Measurements from ENCODE around the gene MYOM3. TPM values are rescaled to one million over a fixed set of nuclear protein-coding genes. Genes with fewer than 3 reads are reported as not detected.

MYOM3 gene
- polyA plus RNA-seq, 1 donor from 2014 or later, result not detected

DNA sequence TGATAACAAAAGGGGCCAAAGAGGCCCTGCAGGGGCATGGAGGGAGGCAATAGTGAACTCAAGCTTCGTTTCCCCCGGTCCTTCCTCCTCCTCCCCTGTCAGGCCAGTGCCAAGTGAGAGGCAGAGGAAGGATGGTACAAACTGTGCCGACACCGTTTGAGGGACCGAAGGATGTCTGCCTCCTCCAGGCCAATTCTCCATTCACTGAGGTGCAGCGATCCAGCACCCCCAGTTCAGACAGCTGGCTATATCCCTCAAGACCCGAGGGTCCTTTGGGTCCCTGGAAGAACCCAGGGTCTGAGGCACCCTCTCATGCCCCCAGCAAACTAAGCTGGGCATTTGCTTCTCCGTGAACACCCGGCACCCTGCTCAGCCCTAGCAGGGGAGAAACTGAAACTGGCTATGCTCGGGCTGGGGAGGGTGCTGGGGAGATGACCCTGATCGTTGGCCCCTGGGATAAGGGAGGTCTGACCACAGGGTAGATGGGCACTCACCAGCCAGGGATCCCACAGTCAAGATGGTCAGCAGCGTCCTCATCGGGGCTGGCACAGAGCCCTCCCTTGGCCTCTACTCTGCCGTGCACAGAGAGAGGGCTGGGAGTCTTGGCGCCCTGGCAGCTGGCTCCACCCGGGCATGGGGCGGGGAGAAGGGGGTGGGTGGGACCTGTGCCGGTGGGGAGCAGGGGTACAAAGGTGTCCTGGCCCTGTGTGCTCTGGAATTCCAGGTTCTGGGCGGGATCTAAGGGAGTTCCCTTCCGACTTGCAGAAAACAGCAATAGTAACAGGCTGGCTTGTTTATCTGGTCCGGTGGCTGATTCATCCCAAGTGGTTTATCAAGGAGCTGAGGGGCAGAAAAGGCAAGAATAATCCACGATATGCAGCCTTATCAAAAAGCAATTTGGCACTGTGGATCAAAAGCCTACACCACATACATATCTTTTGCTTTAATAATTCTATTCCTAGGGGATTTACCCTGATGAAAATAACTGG lies 30.9 kb upstream of the MYOM3 start, which contains the start of gene IL22RA1:
Gene IL22RA1, minus strand, starts transcription at position 595 of the 989 bp plus-strand sequence. Its CDS starts 58 bp downstream, at position 537.
- TF ChIP-seq MXI1 (conservative IDR thresholded peaks at IDR 0.05; ENCODE audit: poor library complexity, severe bottlenecking) (no peak), TAF1 (IDR thresholded peaks at IDR 0.05; ENCODE audit: low read depth) (no peak), SMC3 (conservative IDR thresholded peaks at IDR 0.05; ENCODE audit: poor library complexity) (no peak), RAD21 (conservative IDR thresholded peaks at IDR 0.05) (no peak)
- TF ChIP-seq, protein P1, sequence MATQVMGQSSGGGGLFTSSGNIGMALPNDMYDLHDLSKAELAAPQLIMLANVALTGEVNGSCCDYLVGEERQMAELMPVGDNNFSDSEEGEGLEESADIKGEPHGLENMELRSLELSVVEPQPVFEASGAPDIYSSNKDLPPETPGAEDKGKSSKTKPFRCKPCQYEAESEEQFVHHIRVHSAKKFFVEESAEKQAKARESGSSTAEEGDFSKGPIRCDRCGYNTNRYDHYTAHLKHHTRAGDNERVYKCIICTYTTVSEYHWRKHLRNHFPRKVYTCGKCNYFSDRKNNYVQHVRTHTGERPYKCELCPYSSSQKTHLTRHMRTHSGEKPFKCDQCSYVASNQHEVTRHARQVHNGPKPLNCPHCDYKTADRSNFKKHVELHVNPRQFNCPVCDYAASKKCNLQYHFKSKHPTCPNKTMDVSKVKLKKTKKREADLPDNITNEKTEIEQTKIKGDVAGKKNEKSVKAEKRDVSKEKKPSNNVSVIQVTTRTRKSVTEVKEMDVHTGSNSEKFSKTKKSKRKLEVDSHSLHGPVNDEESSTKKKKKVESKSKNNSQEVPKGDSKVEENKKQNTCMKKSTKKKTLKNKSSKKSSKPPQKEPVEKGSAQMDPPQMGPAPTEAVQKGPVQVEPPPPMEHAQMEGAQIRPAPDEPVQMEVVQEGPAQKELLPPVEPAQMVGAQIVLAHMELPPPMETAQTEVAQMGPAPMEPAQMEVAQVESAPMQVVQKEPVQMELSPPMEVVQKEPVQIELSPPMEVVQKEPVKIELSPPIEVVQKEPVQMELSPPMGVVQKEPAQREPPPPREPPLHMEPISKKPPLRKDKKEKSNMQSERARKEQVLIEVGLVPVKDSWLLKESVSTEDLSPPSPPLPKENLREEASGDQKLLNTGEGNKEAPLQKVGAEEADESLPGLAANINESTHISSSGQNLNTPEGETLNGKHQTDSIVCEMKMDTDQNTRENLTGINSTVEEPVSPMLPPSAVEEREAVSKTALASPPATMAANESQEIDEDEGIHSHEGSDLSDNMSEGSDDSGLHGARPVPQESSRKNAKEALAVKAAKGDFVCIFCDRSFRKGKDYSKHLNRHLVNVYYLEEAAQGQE (IDR thresholded peaks at IDR 0.05; ENCODE audit: borderline replicate concordance), result no peak
- Histone ChIP-seq H3K79me2 (replicated peaks; ENCODE audit: insufficient read depth, low read length) (no peaks in the 10 kb centered on the region), H4K20me1 (ENCODE audit: insufficient read depth) (no peaks in the 10 kb centered on the region), H3K36me3 (ENCODE audit: insufficient read depth, low read length) (no peaks in the 10 kb centered on the region), H3K4me2 (ENCODE audit: low read length) (no peak within 1 kb of the TSS), H3K9me2 (ENCODE audit: insufficient read depth, low read length) (no peaks in the 10 kb centered on the region), H3K9me3 (ENCODE audit: low read length) (no peaks in the 10 kb centered on the region), H3K27me3 (ENCODE audit: insufficient read depth, low read depth, low read length) (no peaks in the 10 kb centered on the region), H2AFZ (ENCODE audit: low read depth, low read length) (no peak within 1 kb of the TSS), H3F3A (ENCODE audit: insufficient read depth, low read length, poor library complexity, severe bottlenecking) (no peaks in the 10 kb centered on the region), H3K27ac (ENCODE audit: low read length) (no peak within 1 kb of the TSS), H3K4me3 (ENCODE audit: low read length) (no peak within 1 kb of the TSS), H3K9ac (ENCODE audit: low read length) (no peak within 1 kb of the TSS)

DNA sequence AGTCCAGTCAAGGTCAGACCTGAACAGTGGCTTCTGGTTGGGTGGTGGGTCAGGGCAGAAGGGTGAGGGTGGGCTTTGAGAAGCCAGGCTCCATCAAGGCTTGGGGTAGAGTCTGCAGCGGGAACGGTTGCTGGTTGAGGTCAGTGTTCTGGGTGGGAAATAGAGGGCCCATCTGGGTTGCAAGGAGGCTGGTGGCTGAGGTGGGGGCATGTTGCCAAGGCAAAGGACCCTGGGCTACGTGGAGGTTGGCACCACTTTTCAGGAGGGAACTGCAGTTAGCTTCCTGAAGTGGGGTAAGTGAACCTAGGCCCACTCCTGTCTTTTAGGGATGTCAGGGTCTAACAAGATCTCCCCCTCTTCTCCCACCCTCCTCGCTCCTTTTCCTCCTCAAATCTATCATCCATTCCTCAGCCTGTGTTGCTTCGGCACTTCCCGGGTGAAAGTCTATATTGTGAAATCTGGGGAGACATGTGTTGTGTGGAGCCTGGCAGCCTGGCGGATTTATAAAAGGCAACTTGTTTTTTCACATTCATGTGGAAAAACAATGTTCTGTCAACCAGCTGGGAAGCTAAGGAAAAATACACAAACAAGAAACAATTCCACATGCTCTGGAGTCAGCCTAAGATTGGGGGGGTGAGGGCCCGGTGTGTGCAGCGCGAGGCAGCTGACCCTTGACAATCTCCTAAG lies 29.5 kb upstream of the MYOM3 start:
- Histone ChIP-seq H3K9ac (ENCODE audit: low read length) (no peak overlapping the region), H4K20me1 (ENCODE audit: insufficient read depth) (no peaks in the 10 kb centered on the region), H3K4me3 (ENCODE audit: low read length) (no peak overlapping the region), H3K36me3 (ENCODE audit: insufficient read depth, low read length) (no peaks in the 10 kb centered on the region), H3K9me3 (ENCODE audit: low read length) (no peaks in the 10 kb centered on the region), H3F3A (ENCODE audit: insufficient read depth, low read length, poor library complexity, severe bottlenecking) (no peaks in the 10 kb centered on the region), H3K9me2 (ENCODE audit: insufficient read depth, low read length) (no peaks in the 10 kb centered on the region), H2AFZ (ENCODE audit: low read depth, low read length) (no peak overlapping the region), H3K27me3 (ENCODE audit: insufficient read depth, low read depth, low read length) (no peaks in the 10 kb centered on the region), H3K79me2 (replicated peaks; ENCODE audit: insufficient read depth, low read length) (no peaks in the 10 kb centered on the region), H3K4me2 (ENCODE audit: low read length) (no peak overlapping the region), H3K27ac (ENCODE audit: low read length) (no peak overlapping the region)
- TF ChIP-seq EZH2 (IDR thresholded peaks at IDR 0.05; ENCODE audit: borderline replicate concordance, insufficient read depth, low read length, poor library complexity, severe bottlenecking) (no peak), MXI1 (conservative IDR thresholded peaks at IDR 0.05; ENCODE audit: poor library complexity, severe bottlenecking) (no peak), SMC3 (conservative IDR thresholded peaks at IDR 0.05; ENCODE audit: poor library complexity) (no peak), RAD21 (conservative IDR thresholded peaks at IDR 0.05) (no peak), EP300 (conservative IDR thresholded peaks at IDR 0.05; ENCODE audit: poor library complexity, severe bottlenecking) (no peak)
- TF ChIP-seq, protein P1 (IDR thresholded peaks at IDR 0.05; ENCODE audit: borderline replicate concordance), result no peak
- TF ChIP-seq, protein P2, sequence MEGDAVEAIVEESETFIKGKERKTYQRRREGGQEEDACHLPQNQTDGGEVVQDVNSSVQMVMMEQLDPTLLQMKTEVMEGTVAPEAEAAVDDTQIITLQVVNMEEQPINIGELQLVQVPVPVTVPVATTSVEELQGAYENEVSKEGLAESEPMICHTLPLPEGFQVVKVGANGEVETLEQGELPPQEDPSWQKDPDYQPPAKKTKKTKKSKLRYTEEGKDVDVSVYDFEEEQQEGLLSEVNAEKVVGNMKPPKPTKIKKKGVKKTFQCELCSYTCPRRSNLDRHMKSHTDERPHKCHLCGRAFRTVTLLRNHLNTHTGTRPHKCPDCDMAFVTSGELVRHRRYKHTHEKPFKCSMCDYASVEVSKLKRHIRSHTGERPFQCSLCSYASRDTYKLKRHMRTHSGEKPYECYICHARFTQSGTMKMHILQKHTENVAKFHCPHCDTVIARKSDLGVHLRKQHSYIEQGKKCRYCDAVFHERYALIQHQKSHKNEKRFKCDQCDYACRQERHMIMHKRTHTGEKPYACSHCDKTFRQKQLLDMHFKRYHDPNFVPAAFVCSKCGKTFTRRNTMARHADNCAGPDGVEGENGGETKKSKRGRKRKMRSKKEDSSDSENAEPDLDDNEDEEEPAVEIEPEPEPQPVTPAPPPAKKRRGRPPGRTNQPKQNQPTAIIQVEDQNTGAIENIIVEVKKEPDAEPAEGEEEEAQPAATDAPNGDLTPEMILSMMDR (IDR thresholded peaks at IDR 0.05; ENCODE audit: poor library complexity, severe bottlenecking), result no peak

All from neural cell (in vitro differentiated cells).